Activated CD4-positive, alpha-beta T cell treated with anti-CD3 and anti-CD28 coated beads for 24 hours (primary cell): ENCODE results near the gene RPL37A.

Experiments used
- DNase-seq, 2 donors: peaks; one replicate each; pipeline ENCODE4 v3.0.0-alpha.2; 2020; ENCODE audit warnings: low read depth in 2 of 2

Gene RPL37A

GRCh38 chr2:216548901-216549331 lies 50.3 kb downstream of the RPL37A start:
- DNase-seq, result no peak

- no peak for DNase-seq
Measured at GRCh38 chr2:216549926-216550690, 51.5 kb downstream of the RPL37A start.

- no peak for DNase-seq
Measured at GRCh38 chr2:216551234-216552068, 52.8 kb downstream of the RPL37A start.

GRCh38 chr2:216553093-216553478 lies 54.4 kb downstream of the RPL37A start:
- no peak for DNase-seq
